Epithelial cell of proximal tubule (primary cell): Measurements from ENCODE around the gene TRAF3. TPM values are rescaled to one million over a fixed set of nuclear protein-coding genes. Genes with fewer than 3 reads are reported as not detected.

ENCODE experiments used
- DNase-seq: peaks from one replicate; pipeline ENCODE4 v3.0.0-alpha.2; 2011; ENCODE audit warnings: low read depth
- H3K4me3 ChIP-seq: 2 replicates; pipeline ENCODE4 v1.5.1; 2011; ENCODE audit warnings: low read depth, mild to moderate bottlenecking, low read length
- CTCF ChIP-seq: conservative IDR thresholded peaks from 2 replicates; pipeline ENCODE4 v1.5.1; 2012; ENCODE audit warnings: low read depth, mild to moderate bottlenecking, low read length
- total RNA-seq: library from RNA; depleted of rRNA; stranded (reverse); fragments of >200 nt; gene quantifications from 2 replicates; pipeline ENCODE4 v1.2.3, GENCODE V29; 2015

TRAF3 gene
- total RNA-seq, 1 donor from 2014 or later = 21.9 TPM

- no peak overlapping the region for H3K4me3 ChIP-seq
- TF ChIP-seq CTCF = no peak
- no peak for DNase-seq
These were observed 180.0 kb downstream of the TRAF3 start for GRCh38 chr14:102957222-102957621.

- no peak overlapping the region for H3K4me3 ChIP-seq
- TF ChIP-seq CTCF = no peak
- no peak for DNase-seq
These were observed 181.2 kb downstream of the TRAF3 start for GRCh38 chr14:102958461-102958860.

Other genes with a start within 250 kb of the TRAF3 start
- gene RCOR1, start 184.8 kb upstream of the TRAF3 start, total RNA-seq = 8.1 and 9.2 TPM in 2 replicates
- 0.06 TPM in 1 of 2 replicates, not detected in the other for gene AMN, start 145.2 kb downstream of the TRAF3 start, total RNA-seq